Endothelial cell of umbilical vein (primary cell): ENCODE data around the gene HDAC5.

Experiments used
- EZH2 ChIP-seq: IDR thresholded peaks from 2 replicates; pipeline ENCODE4 v1.6.1; 2012; ENCODE audit warnings: borderline replicate concordance, low read depth, mild to moderate bottlenecking, moderate library complexity, low read length, inconsistent platforms; ENCODE audit not compliant: severe bottlenecking
- POLR2A ChIP-seq: IDR thresholded peaks from 2 replicates; pipeline ENCODE4 v1.6.1; 2012; ENCODE audit warnings: low read depth, mild to moderate bottlenecking, control low read depth, low read length

DNA sequence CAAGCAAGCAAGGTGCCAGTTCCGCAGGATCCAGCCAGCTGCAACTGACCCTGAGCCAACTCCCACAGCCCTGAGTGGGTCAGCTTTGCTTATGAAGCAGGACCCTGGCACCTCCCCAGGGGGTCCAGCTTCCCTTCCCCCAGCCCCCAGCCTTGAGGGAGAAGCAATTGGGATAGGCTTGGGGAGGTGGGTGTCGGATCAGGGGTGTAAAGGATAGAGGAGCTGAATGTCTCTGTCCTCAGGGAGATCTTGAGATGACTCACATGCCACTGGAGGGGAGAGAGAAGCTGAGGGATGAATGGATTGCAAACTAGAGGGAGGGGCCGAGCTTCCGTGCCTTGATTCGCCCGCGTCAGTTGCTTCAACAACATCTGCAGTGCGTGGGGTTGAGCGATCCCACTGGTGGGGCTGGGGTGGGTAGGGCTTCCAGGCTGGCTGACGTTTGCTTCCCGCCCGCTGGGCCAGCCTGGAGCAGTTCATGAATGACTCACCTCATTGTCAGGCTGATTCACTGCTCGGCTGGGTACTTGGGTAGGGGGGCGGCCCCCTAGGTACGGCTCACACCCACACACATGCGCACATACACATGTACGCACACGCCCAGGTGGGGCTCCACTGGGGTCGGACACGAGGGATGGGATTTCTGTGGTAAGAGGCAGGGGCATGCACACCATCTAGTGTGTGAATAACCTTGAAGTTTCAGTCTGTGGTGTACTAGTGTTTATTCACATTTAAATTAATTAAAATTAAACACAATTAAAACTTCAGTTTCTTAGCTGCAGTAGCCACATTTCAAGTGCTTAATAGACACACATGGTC lies 14.7 kb upstream of the HDAC5 start:
- no peak for TF ChIP-seq EZH2
- peak; percentile 35 for TF ChIP-seq POLR2A
